Measurements from ENCODE around the gene PHLDA3.

PHLDA3 gene

DNA sequence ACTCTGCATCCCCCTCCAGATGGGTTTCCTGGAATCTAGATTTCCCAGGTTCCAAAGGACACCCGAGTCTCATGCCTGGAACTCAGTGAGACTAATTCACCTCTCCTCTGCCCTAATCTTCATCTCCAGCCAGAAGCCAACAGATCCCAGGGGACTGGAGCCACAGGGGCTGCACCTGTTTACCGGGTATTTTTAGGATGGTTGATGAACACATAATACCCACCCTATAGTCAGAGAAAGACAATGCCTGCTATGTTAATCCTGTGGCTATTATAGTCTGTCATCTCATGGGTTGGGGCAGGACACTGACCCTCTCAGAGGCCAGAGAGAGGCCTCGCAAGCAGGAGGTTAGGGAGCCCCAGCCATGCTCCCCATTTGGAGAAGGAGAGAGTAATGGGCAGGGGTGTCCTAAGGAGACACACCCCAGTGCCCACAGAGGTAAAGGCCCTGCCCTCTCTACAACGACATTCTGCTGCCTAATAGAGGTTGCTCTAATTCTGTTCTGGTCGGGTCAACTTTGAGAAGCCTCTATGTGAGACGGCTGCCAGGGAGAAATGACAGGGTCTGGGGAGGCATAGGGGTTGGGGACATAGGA lies 46.5 kb downstream of the PHLDA3 start:
- Histone ChIP-seq H3K4me1 (peaks cover 0 to 6% (median 0%) of the 10 kb centered on the region in 4 donors), H3K27me3 (no peaks in the 10 kb centered on the region), H3K9me3 (no peaks in the 10 kb centered on the region), H3K36me3 (no peaks in the 10 kb centered on the region), H3K4me3 (no peak overlapping the region), H3K27ac (no peak overlapping the region)
- DNase-seq, result no peak
- intact Hi-C loops (cut with DNase I; ENCODE audit: low total_unique reads), result no loop called here
- TF ChIP-seq CTCF (IDR thresholded peaks at IDR 0.05), result no peak

GRCh38 chr1:201422026-201422425 lies 47.0 kb downstream of the PHLDA3 start:
- intact Hi-C loops (cut with DNase I; ENCODE audit: low total_unique reads), result no loop called here
- no peak for DNase-seq
- Histone ChIP-seq H3K27ac (no peak overlapping the region), H3K27me3 (peaks cover 0 to 4% of the 10 kb centered on the region in 2 donors), H3K4me1 (peaks cover 0 to 6% (median 0%) of the 10 kb centered on the region in 4 donors), H3K9me3 (no peaks in the 10 kb centered on the region), H3K36me3 (no peaks in the 10 kb centered on the region), H3K4me3 (no peak overlapping the region)
- TF ChIP-seq CTCF (IDR thresholded peaks at IDR 0.05), result no peak

GRCh38 chr1:201421041-201421440 lies 47.9 kb downstream of the PHLDA3 start:
- no peak overlapping the region for H3K27ac ChIP-seq
- DNase-seq, result no peak
- H3K27me3 ChIP-seq, result peaks cover 0 to 4% of the 10 kb centered on the region in 2 donors
- H3K36me3 ChIP-seq, result no peaks in the 10 kb centered on the region
- H3K9me3 ChIP-seq, result no peaks in the 10 kb centered on the region
- no peak overlapping the region for H3K4me3 ChIP-seq
- intact Hi-C loops (cut with DNase I; ENCODE audit: low total_unique reads), result no loop called here
- TF ChIP-seq CTCF (IDR thresholded peaks at IDR 0.05), result no peak
- peaks cover 0 to 6% (median 0%) of the 10 kb centered on the region in 4 donors for H3K4me1 ChIP-seq

DNA sequence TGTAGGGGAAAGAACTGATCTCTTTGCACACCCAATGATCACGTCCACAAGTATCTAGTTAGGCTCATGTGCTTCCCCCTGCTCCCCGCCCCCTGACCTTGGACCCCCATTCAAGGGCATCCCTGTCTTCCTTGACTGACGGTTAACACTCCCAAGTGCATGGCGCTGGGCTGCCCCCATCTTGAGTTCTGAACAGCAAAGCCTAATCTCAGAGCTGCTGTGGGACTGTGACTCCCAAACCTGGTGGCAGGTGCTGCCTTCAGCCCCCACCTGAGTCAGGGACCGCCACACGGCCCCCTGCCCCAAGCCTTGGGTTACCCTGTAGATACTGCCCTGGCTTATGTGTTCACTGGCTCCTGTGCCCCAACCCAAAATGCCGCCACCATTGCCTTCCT lies 48.4 kb downstream of the PHLDA3 start:
- TF ChIP-seq CTCF (IDR thresholded peaks at IDR 0.05), result no peak
- no peak for DNase-seq
- H3K4me1 ChIP-seq, result peaks cover 0 to 6% (median 0%) of the 10 kb centered on the region in 4 donors
- H3K4me3 ChIP-seq, result no peak overlapping the region
- no peak overlapping the region for H3K27ac ChIP-seq
- no peaks in the 10 kb centered on the region for H3K36me3 ChIP-seq
- no peaks in the 10 kb centered on the region for H3K9me3 ChIP-seq
- peaks cover 0 to 4% of the 10 kb centered on the region in 2 donors for H3K27me3 ChIP-seq
- intact Hi-C loops (cut with DNase I; ENCODE audit: low total_unique reads), result no loop called here

DNA sequence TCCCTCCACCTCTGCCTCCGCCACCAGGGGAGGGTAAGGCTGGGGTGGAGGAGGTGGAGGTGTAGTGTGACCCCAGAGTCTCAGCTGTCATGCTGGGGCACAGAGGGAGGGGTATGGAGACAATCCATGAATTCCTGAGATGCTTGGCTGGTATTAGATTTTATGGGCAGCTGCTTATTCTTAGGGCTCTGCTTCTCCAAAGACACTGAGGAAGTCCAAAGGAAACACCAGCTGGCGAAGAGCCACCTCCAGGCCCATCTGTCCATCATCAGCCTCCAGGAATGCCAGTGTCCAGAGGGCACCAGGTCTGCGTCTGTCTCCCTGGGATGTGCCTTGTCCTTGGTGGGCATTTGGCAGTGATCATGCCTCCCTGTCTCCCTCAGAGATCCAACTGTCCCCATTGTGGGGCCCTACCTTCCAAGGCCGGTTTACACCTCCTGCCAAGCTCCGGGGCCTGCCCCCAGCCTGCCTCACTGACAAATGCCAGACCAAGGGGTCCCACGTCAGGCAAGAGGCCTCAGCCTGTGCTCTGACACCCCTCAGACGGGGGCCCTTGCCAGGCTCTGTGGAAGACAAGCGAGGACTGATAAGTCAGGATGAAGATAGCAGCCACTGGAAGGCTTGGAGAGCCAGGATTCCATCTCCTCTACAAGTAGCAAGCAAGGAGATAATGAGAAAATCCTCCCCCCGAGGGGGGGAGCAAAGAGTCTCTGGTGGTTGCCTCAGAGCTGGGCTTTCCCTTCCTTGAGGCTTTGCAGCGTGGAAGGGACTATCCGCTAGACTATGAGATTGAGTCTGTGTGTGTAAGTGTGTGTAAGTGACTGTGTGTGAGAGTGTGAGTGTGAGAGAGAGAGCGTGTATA lies 49.0 kb downstream of the PHLDA3 start:
- no peaks in the 10 kb centered on the region for H3K36me3 ChIP-seq
- H3K4me3 ChIP-seq, result no peak overlapping the region
- H3K27ac ChIP-seq, result no peak overlapping the region
- intact Hi-C loops (cut with DNase I; ENCODE audit: low total_unique reads), result no loop called here
- TF ChIP-seq CTCF (IDR thresholded peaks at IDR 0.05), result no peak
- H3K27me3 ChIP-seq, result peaks cover 0 to 4% of the 10 kb centered on the region in 2 donors
- no peak for DNase-seq
- no peaks in the 10 kb centered on the region for H3K9me3 ChIP-seq
- H3K4me1 ChIP-seq, result peaks cover 0 to 6% (median 0%) of the 10 kb centered on the region in 4 donors
